Gastrocnemius medialis (tissue), 4 donors: ENCODE measurements around the gene AP3B2.

Experiments used
- CTCF ChIP-seq, 5 experiments: fragments of 450-650 bp in 3 of 5; fragments of 200-600 bp in 2 of 5; sonication (generic) in 2 of 5; IDR thresholded peaks in 4 of 5; conservative IDR thresholded peaks in 1 of 5; 1 replicate in 4 of 5; 2 replicates in 1 of 5; pipeline ENCODE4 v1.5.1; 2016 to 2019; ENCODE audit warnings: antibody characterized with exemption in 5 of 5, mild to moderate bottlenecking in 3 of 5, moderate library complexity in 3 of 5
- POLR2A ChIP-seq, 2 donors: fragments of 450-650 bp; IDR thresholded peaks; one replicate each; pipeline ENCODE4 v1.6.1; 2017; ENCODE audit warnings: antibody characterized with exemption in 2 of 2, mild to moderate bottlenecking in 2 of 2, moderate library complexity in 2 of 2

- TF ChIP-seq CTCF (IDR thresholded peaks at IDR 0.05 in 4 of 5, conservative IDR thresholded peaks at IDR 0.05 in 1 of 5) (no peak), POLR2A (IDR thresholded peaks at IDR 0.05) (no peak)
Measured at GRCh38 chr15:82709421-82710207, at the start of gene AP3B2.
